NOMO-1 treated with DMSO at 0.1 percent for 48 hours (cell line): ENCODE measurements around the gene MOGAT2.
A peak's percentile ranks its signal among the peaks of the same experiment; 100 is the strongest.
"Not testable (repeated sequence)": the region's sequence is repeated elsewhere in the genome, so short reads cannot be mapped to it uniquely, and the experiment has no call there.

Experiments used
- DNase-seq: peaks from one replicate; lab custom pipeline; 2025; ENCODE audit not compliant: unreplicated experiment; lab: John Stamatoyannopoulos, UW

MOGAT2 gene

DNA sequence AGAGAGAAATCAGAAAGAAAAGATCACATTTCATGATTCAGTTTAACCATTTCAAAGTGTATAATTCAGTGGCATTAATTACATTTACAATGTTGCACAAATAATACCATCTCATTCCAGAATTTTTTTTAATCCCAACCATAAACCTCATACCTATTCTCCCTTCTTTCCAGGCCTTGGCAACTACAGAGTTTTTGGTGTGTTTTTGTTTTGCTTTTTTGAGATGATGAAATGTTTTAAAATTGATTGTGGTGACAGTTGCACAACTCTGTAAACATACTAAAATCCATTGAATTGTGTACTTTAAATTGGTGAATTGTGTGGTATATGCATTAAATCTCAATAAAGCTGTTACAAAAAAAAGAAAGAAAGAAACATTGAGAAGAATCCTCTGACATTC lies 37.3 kb downstream of the MOGAT2 start:
- DNase-seq = not testable (repeated sequence)

DNA sequence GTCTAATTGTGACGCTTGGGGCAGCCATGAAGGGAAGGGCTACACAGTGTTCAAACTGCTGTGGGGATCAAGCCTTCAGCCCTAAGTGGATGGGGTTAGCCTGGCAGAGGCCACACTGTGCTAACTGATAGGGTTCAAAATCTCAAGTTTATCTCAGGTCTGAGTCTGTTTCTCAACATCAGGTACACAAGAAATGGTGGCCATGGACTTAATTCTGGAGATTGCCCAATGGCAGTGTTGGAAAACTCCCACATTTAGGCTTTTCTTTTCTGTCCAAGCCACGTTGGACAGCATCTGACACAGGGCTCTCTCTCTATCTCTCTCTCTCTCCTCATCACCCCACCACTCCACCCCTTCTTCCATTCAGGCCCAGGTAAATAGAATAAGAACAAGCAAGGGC lies 40.0 kb downstream of the MOGAT2 start:
- DNase-seq = no peak

DNA sequence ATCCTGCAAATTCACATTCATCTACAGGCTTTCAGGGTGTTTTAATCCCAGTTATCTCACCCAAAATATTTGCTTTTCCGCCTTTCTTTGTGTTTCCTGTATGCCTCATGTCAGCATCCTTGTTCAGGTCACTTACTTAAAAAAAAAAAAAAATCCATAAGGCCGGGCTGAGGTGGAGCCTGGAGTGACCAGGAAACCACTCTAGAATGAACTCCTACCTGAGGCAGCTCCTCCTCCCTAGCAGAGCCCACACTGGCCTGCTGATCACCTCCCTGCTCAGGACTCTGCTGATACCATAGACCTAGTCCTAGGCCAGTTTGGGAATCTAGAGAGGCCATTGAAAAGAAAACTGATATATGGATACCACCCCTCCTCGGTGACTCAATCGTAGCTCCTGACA lies 42.2 kb downstream of the MOGAT2 start:
- DNase-seq = no peak

DNA sequence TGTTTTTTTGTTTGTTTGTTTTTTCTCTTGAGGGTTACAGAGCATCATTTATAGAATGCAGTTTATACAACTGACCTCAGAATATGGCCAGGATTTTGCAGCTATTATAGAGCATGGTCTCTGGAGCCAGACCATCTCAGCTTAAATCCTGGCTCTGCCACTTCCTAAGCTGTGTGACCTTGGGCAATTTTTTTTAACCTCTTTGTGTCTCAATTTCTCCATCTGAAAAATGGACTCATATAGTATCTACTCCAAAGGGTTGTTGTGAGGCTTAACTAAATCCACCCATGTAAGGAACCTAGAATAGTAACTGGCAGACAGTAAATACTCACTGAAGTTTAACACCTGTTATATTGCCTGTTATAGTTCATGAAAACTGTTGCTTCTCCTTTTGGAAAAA lies 42.6 kb downstream of the MOGAT2 start:
- DNase-seq = no peak

DNA sequence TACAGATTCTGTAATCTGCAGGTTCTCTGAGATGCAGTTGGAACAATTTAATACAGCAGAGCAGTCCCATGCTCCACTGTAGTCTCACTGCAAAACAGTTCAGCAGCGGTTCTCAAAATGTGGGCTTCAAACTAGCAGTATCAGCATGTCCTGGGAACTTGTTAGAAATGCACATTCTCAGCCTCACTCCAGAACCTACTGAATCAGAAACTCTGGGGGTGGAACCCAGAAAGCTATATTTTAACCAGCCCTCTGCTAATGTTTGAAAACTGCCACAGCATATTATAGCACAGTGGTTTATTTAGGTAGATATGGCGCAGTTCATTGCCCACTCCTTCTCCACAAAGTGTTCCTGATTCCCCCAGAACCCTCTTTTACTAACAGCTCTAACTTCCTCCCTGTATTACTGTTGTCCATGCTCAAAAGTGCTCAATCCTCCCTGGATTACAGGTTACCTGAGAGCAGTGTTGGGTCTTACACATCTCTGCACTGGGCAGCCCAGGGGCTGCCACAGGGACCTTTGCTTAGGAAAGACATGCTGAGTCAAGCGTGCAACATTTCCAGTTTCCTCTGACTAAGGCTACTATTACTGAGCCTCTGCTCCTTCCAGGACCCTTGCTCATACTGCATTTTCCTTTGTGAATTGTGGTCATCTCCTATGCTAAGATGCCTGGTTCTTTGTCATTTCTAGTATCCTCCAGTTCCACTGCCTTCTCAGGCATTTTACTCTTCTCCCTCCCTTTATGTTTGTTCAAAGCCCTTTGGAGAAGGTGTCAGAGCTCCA lies 43.3 kb downstream of the MOGAT2 start:
- no peak for DNase-seq

DNA sequence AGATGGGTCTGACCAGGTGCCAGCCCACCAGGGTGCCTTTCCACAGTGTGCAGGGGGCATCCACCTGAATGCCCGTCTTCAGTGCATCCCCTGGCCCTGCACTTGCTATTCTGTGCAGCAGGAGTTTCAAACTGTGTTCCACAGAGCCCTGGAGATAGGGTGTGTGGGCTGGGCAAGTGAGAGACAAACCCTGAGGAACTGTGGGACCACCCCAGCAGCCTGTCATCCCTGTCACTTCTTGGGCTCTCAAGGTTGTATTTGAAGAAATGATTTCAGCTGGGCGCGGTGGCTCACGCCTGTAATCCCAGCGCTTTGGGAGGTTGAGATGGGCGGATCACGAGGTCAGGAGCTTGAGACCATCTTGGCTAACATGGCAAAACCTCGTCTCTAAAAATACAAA lies 44.5 kb downstream of the MOGAT2 start:
- DNase-seq = no peak

DNA sequence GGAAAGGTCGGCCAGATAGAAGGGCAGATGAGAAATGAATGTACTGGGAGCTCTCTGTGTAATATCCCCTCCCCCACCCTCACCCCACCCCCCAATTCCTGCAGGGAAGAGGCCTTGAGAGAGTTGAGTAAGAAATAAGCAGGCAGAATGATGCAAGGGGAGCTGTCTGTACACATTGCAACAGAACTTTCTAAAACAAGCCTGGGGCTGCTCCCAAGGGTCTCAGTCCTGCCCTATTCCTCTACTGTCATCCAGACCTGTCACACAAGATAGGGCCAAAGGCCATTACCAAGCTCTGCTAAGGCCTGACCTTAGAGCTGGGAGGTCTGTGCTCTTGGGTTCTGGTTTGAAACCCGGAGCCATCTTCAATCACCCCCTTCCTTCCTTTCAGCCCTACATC lies 45.2 kb downstream of the MOGAT2 start:
- peak; percentile 71 for DNase-seq

DNA sequence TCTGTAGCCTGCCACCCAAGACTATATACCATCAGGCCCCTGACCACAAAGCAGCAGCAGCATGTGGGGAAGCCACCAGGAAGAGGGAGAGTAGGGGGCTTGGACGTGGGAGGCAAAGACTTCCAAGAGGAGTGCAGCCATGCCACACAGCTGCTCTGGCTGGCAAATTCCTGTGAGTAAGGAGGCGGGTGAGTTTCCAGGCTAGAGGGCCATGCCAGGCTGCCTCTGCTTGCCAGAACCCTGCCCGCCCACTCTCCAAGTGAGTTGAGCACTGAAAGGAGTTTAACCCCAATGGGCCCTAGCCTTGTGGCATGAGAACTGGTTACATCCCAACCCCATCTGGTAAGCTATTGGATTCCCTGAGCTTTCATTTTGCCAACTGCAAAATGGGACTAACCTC lies 46.2 kb downstream of the MOGAT2 start:
- DNase-seq = no peak

DNA sequence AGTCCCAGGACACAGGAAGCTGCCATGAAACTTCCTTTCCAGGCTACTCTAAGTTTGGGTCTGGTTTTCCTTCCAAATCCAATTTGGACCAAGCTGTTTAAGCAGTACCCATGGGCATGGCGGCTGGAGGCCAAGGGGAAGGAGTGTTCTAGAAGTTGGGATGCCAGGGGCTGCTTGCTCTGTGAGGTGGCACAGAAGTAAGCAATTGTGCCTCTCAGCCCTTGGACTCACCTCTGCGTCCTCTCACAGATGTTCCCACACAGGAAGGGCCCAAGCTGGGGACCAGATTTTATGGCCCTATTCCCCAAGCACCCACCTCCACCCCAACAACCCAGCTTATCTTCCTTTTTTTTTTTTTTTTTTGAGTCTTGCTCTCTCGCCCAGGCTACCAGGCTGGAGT lies 47.5 kb downstream of the MOGAT2 start:
- DNase-seq = no peak

DNA sequence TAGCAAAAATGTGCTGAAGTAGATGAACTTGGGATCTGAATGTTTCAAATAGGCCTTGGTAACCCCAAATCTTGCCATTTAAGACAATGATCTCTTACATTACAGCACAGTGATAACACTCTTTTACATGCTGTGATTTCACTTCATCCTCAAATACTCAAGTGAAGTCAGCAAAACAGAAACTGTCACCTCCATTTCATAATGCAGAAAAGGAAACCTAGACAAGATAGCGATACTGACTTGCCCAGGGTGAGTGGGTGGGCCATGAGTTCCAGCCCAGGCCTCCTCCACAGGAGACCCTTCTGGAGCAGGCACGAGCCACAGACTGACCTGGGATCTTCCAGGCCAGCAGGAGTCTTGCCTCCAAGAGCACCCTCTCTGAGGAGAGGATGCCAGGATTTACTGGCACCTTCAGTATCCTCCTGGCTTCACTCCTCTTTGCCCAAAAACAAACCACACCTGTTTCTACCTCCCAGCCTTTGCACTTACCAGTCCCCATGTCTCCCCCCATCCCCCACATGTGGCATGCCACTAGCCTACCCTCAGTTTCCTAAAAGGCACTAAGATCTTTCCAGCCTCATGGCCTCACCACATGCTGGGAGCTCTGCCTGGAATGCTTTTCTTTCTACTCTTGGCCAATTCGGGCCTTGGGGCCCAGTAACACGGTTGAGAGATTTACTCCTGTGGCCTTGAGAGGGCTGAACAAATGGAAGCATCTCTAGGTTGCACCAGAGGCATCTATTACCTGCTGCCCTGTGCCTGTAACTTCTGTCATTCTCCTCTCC lies 49.0 kb downstream of the MOGAT2 start:
- no peak for DNase-seq

DNA sequence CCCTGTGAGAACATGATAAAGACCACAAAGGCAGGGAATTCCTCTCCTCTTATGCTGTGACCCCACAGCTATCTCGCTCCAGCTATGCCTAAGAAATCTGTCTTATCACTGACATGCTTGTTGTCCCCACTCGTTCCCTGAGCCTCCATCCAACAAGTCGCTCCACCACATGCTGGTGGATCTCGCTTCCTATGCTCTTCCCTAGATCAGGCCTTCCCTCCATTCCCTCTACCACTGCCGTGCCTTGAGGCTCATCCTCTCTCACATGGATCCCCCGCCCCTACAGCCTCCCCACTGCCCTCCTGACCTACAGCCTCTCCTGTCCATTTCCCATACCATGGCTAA lies 49.6 kb downstream of the MOGAT2 start:
- no peak for DNase-seq

DNA sequence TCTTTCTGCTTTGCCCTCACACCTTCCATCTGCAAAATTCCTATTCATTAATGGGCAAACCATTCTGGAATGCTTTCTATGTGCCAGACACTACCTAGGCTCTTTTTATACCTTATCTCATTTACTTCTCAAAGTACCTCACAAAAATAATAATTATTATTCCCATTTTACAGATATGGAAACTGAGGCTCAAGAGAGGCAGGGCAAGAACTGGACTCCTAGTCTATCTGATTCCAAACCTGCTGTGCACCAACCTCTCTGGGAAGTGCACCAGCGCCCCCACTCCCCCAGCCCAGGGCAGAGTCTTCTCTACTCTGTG lies 50.1 kb downstream of the MOGAT2 start:
- DNase-seq = no peak

DNA sequence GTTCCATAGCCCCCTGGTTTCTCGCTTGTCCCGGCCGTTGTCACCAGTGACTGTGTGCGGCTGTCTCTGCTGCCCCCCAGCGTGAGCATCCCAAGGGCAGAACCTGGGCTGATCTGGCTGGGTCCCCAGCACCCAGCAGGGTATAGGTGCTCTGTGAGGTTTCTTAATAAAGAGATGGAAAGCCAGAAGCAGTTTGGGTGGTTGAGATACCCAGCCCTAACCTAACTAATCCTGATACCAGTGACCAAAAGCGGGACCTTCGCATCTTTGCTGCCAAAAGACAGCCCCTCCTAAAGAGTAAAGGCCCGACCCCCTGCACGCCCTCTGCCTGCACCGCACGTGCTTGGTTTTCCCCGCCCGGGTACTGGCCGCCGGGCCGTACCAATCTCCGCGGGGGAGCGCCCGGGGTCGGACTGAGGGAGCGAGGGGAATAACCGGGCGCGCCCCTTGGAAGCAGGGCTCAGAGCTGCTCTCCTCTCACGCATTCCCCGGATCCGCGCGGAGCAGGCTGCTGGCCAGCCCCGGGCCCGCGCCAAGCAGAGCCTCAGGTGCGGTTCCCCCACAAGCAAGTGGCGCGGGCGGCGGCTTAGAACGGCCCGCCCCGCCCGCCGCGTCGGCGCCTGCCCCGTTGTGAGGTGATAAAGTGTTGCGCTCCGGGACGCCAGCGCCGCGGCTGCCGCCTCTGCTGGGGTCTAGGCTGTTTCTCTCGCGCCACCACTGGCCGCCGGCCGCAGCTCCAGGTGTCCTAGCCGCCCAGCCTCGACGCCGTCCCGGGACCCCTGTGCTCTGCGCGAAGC lies 50.7 kb downstream of the MOGAT2 start, which contains the start of gene DGAT2:
TSS of gene DGAT2 (plus strand) at position 667 of the 797 bp plus-strand sequence. CDS start 214 bp downstream, outside the sequence.
- peak; percentile 78 for DNase-seq

DNA sequence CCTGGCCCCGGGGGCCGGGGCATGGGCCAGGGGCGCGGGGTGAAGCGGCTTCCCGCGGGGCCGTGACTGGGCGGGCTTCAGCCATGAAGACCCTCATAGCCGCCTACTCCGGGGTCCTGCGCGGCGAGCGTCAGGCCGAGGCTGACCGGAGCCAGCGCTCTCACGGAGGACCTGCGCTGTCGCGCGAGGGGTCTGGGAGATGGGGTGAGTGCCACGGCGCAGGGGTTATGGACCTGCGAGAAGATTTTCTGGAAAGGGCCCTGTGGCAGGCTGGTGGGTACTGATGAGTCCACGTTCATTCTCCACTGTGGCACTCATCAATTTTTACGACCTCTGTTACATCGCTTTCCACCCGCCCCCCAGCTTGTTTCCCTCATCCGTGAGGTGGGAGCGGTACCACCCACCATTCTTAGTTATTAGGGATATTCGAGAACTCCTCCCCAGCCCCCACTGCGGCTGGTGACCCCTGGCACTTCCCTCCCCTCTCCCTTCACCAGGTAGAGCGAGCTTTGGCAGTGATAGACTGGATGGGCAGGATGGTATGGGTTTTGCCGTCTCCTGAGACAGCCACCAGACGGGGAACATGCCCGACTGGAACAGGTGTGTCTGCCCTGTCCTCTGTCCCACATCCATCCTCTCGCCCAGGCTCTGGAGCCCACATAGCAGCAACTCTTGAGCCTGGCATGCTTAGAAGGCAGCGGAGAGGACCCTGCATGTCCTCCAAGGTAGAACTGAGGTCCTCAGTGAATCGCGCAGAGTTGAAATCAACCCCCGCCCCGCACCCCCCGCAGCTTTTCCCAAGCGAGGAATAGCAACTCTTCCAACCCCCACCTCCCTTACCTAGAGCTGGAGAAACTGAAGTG lies 51.5 kb downstream of the MOGAT2 start:
- DNase-seq = no peak

DNA sequence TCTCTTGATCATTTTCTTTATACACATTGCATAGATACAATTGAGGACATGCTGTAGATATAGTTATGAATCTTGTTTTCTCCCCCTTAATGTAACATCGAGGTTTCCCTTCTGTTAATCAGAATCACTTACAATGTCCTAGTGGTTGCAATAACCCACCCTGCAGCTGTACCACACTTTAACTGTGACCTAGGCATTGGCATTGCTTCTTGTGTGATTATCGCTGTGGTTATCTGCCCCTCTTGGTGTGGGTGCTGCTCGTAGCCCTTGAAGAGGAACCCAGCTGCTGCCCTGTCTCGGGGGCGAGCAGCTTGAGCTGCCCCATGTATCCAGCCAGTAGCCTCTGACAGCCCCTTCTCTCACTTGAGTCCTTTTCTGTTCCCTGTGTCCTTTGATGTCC lies 52.5 kb downstream of the MOGAT2 start:
- peak; percentile 2 for DNase-seq

DNA sequence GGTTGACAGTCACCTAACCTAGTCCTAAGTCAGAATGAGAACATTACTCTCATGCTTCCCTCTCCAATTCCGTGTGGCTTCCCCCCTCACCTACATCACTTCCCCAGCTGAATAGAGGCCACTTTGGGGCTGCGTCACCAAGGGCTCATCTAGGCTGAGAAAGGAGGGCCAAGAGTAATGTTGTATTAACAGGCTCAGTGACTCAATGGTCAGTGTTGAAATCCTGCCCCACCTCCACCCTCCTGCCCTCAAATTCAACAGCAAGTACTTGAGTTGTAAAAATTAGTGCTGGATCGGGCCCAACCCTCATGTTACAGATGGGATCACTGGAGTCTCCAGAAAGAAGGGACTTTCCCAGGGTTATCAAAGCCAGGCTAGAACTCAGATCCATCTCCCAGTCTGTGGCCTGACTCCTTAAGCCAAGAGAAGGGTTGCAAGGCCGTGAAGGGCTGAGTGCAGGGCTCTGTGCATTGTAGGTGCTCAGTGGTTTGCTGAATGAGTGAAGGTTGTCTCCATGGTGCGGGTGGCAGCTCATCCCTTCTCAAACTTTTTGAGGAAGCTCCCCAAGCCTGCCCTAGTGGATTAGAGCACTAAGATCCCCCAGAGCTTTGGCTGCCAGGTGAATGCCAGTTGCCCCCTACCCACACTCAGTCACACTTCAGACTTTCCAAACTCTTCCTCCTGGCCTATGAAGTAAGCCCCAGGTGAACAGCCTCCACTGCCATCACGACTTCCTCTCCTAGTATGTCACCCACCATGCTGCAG lies 54.2 kb downstream of the MOGAT2 start:
- DNase-seq = peak; percentile 88

DNA sequence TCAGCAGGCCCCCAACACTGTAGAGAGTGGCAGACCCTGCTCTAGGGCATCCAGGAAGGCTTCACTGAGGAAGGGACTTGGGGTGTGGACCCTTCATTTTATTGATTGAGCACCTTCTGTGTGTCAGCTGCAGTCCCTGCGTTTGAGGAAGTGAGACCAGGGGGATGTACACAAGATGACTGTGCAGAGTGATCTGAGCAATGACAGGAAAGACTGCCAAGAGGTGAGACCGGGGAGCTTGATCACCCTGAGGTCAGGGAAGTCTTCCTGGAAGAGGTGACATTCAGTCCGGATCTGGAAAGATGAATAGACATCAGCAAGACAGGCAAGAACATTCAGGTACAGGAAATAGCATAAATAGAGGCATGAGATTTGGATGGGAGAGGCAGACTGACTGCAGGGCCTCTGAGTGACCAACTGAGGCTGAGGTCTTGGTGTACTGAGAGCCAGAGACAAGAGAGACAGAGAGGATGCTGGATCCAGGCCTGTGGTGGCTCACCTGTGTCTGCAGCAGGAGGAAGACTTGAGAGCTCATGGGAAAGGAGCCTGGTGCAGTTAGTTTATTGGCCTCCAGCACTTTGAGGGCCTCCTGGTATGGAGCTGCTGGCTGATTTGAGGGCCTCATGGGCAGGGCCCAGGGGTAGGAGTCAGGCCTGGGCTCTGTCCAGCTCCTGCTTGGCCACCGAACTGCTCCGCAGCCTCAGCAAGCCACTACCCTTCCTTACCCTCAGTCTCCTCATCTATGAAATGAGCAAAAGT lies 56.1 kb downstream of the MOGAT2 start:
- peak; percentile 91 for DNase-seq

DNA sequence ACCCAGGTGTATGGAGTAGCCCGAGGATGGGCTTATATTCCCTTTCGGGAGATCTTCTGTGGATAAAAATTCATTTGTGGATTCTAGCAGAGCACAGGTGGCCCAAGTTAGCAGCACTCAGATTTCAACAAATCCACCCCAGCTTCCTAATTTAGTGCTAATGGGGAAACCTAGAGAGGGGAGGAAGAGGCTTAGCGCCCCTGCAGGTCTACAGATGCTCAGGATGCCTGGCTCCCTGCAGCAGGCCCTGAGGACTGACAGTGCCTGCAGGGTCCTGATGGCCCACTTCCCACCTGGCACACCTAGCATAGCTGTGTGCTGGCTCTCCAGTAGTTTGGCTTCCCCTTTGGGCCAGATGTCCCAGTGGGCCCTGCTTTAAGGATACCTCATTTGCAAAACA lies 57.4 kb downstream of the MOGAT2 start:
- DNase-seq = no peak

DNA sequence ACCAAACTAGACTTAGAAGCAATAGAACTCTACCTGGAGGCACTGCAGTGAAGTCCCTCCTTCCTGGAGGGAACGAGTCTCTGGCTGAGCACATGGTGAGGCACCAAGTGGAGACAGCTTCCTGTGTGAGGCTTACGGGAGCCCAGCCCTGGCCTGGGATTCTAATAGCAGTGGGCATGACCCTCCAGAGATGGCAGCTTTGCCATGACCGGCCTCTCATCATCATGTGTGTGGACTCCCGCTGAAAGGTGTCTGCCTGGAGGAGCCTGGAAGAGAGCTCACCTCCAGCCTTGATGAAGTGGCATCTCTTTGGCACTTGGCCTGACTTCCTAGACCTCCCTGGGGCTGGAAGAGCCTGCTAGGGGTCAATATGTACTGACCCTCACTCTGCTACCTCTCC lies 58.9 kb downstream of the MOGAT2 start:
- DNase-seq = no peak
